RWPE2 (cell line): ENCODE measurements around the gene DTWD2.
"Not testable (repeated sequence)": the region's sequence is repeated elsewhere in the genome, so short reads cannot be mapped to it uniquely, and the experiment has no call there.

Source experiments
- ATAC-seq: fragments of 200-7000 bp; cut with Tn5 transposase; 3 replicates; pipeline ENCODE4 v1.9.1; 2021; ENCODE audit warnings: low read depth
- DNase-seq: peaks from one replicate; pipeline ENCODE4 v3.0.0-alpha.2; 2020; ENCODE audit warnings: low spot score
- H3K27ac ChIP-seq: fragments of 450-650 bp; 2 replicates; pipeline ENCODE4 v1.5.1; 2017; ENCODE audit warnings: mild to moderate bottlenecking; ENCODE audit not compliant: poor library complexity, severe bottlenecking
- H3K27me3 ChIP-seq: fragments of 250-450 bp; sonication (Bioruptor Pico); 2 replicates; pipeline ENCODE4 v1.5.1; 2021; ENCODE audit warnings: mild to moderate bottlenecking, moderate library complexity; ENCODE audit not compliant: insufficient read depth, poor library complexity, severe bottlenecking
- H3K36me3 ChIP-seq: fragments of 250-450 bp; sonication (Bioruptor Pico); 2 replicates; pipeline ENCODE4 v1.5.1; 2020; ENCODE audit warnings: low read depth, mild to moderate bottlenecking, moderate library complexity
- H3K4me1 ChIP-seq: fragments of 250-450 bp; sonication (Bioruptor Pico); 2 replicates; pipeline ENCODE4 v1.5.1; 2021; ENCODE audit warnings: mild to moderate bottlenecking, moderate library complexity; ENCODE audit not compliant: insufficient read depth, poor library complexity, severe bottlenecking
- H3K4me3 ChIP-seq: fragments of 250-450 bp; sonication (Bioruptor Pico); 2 replicates; pipeline ENCODE4 v1.5.1; 2021; ENCODE audit warnings: mild to moderate bottlenecking, moderate library complexity; ENCODE audit not compliant: severe bottlenecking
- H3K9me3 ChIP-seq: fragments of 250-450 bp; sonication (Bioruptor Pico); 2 replicates; pipeline ENCODE4 v1.5.1; 2021; ENCODE audit warnings: mild to moderate bottlenecking, moderate library complexity; ENCODE audit not compliant: severe bottlenecking
- CTCF ChIP-seq: fragments of 450-650 bp; IDR thresholded peaks from one replicate; pipeline ENCODE4 v1.5.1; 2017; ENCODE audit warnings: mild to moderate bottlenecking, moderate library complexity; ENCODE audit not compliant: poor library complexity, severe bottlenecking

The DTWD2 gene

GRCh38 chr5:118996098-118996497, 7.8 kb upstream of the DTWD2 start:
- no peak overlapping the region for H3K4me3 ChIP-seq
- no peak for ATAC-seq
- no peaks in the 10 kb centered on the region for H3K9me3 ChIP-seq
- no peak for DNase-seq
- H3K4me1 ChIP-seq = no peaks in the 10 kb centered on the region
- no peaks in the 10 kb centered on the region for H3K27me3 ChIP-seq
- H3K36me3 ChIP-seq = no peaks in the 10 kb centered on the region
- no peak for TF ChIP-seq CTCF
- H3K27ac ChIP-seq = no peak overlapping the region

- ATAC-seq (no peak), DNase-seq (no peak)
- Histone ChIP-seq H3K9me3 (no peaks in the 10 kb centered on the region), H3K27ac (no peak overlapping the region), H3K4me1 (no peaks in the 10 kb centered on the region), H3K27me3 (no peaks in the 10 kb centered on the region), H3K4me3 (no peak overlapping the region), H3K36me3 (no peaks in the 10 kb centered on the region)
- no peak for TF ChIP-seq CTCF
Observed at GRCh38 chr5:118994595-118994994, 6.2 kb upstream of the DTWD2 start.

- not testable (repeated sequence) for H3K27me3 ChIP-seq, DNase-seq, H3K9me3 ChIP-seq, ATAC-seq, H3K4me3 ChIP-seq, H3K36me3 ChIP-seq, H3K27ac ChIP-seq, H3K4me1 ChIP-seq
Observed at GRCh38 chr5:118993118-118993517, 4.8 kb upstream of the DTWD2 start.

- not testable (repeated sequence) for H3K27me3 ChIP-seq, H3K9me3 ChIP-seq, H3K36me3 ChIP-seq, DNase-seq, H3K4me3 ChIP-seq, H3K27ac ChIP-seq, ATAC-seq, H3K4me1 ChIP-seq
Observed at GRCh38 chr5:118992055-118992454, 3.7 kb upstream of the DTWD2 start.

GRCh38 chr5:118990582-118990981, 2.2 kb upstream of the DTWD2 start:
- Histone ChIP-seq H3K9me3 (no peaks in the 10 kb centered on the region), H3K36me3 (no peaks in the 10 kb centered on the region), H3K27ac (no peak overlapping the region), H3K4me3 (no peak overlapping the region), H3K27me3 (no peaks in the 10 kb centered on the region), H3K4me1 (peaks cover 15% of the 10 kb centered on the region)
- no peak for ATAC-seq
- no peak for TF ChIP-seq CTCF
- no peak for DNase-seq

- Histone ChIP-seq H3K36me3 (no peaks in the 10 kb centered on the region), H3K9me3 (no peaks in the 10 kb centered on the region), H3K4me3 (no peak overlapping the region), H3K4me1 (peaks cover 16% of the 10 kb centered on the region), H3K27ac (no peak overlapping the region), H3K27me3 (no peaks in the 10 kb centered on the region)
- no peak for ATAC-seq
- DNase-seq = no peak
- TF ChIP-seq CTCF = no peak
Observed at GRCh38 chr5:118989816-118990215, 1.5 kb upstream of the DTWD2 start.
